H1 (cell line): ENCODE measurements around the gene NT5E. TPM values are rescaled to one million over a fixed set of nuclear protein-coding genes. Genes with fewer than 3 reads are reported as not detected.

ENCODE experiments used
- CBX8 ChIP-seq: fragments of 300-800, 300-1000 bp; sonication (generic); IDR thresholded peaks from 2 replicates; pipeline ENCODE4 v1.7.1; 2016; ENCODE audit warnings: low read depth, low read length, borderline replicate concordance
- CEBPB ChIP-seq: IDR thresholded peaks from 2 replicates; pipeline ENCODE4 v1.6.1; 2012; ENCODE audit warnings: low read depth, low read length
- JUN ChIP-seq: IDR thresholded peaks from 2 replicates; pipeline ENCODE4 v1.6.1; 2011; ENCODE audit warnings: low read depth, mild to moderate bottlenecking, improper control_type of control experiment, low read length
- POLR2A ChIP-seq, 2 experiments: IDR thresholded peaks; 1 replicate in 1 of 2; 2 replicates in 1 of 2; pipeline ENCODE4 v1.6.1; 2011; ENCODE audit warnings: low read depth in 2 of 2, low read length in 2 of 2, mild to moderate bottlenecking in 2 of 2; ENCODE audit errors: control extremely low read depth in 1 of 2
- POU5F1 ChIP-seq: IDR thresholded peaks from 2 replicates; pipeline ENCODE4 v1.6.1; 2011; ENCODE audit warnings: low read depth, mild to moderate bottlenecking, low read length, moderate library complexity
- SUZ12 ChIP-seq: fragments of 200-600 bp; sonication (generic); IDR thresholded peaks from 2 replicates; pipeline ENCODE4 v1.6.1; 2012; ENCODE audit warnings: mild to moderate bottlenecking, inconsistent platforms, low read length, moderate library complexity, mixed read lengths
- polyA plus RNA-seq, 7 experiments: library from polyadenylated mRNA; depleted of rRNA in 3 of 7; stranded (reverse) in 5 of 7; unstranded in 2 of 7; fragments of >200 nt in 5 of 7; fragments of 200-250 nt in 2 of 7; gene quantifications; 1 replicate in 5 of 7; 2 replicates in 1 of 7; 4 replicates in 1 of 7; pipeline versions ENCODE4 v1.2.1 to v1.2.3, GENCODE V29; 2011 to 2013; ENCODE audit warnings: missing spikeins in 2 of 7, mixed read lengths in 2 of 7
- total RNA-seq: library from RNA; stranded (reverse); fragmentation: NEBNext Ultra II Directional; extraction: Animal tissue kit (Norgen Biotek cat#: 25700); gene quantifications from 2 replicates; pipeline ENCODE4 v1.2.1, GENCODE V29; 2021
- TF ChIP-seq, protein P1 (sequence below): fragments of 300-600 bp; sonication (generic); IDR thresholded peaks from 2 replicates; pipeline ENCODE4 v1.7.1; 2012; ENCODE audit warnings: low read length, moderate library complexity, mild to moderate bottlenecking, inconsistent platforms; ENCODE audit not compliant: insufficient replicate concordance
- TF ChIP-seq, protein P2 (sequence below): IDR thresholded peaks from 2 replicates; pipeline ENCODE4 v1.6.1; 2011; ENCODE audit warnings: low read length, improper control_type of control experiment
- TF ChIP-seq, protein P3 (sequence below): IDR thresholded peaks from 2 replicates; pipeline ENCODE4 v1.6.1; 2012; ENCODE audit warnings: inconsistent platforms

Gene NT5E
- total and polyA plus RNA-seq, 2 of the 8 experiments (the other 6 are each of a cell fraction or from before 2014, with no cell fraction given): 0.74 to 1.5 TPM

DNA sequence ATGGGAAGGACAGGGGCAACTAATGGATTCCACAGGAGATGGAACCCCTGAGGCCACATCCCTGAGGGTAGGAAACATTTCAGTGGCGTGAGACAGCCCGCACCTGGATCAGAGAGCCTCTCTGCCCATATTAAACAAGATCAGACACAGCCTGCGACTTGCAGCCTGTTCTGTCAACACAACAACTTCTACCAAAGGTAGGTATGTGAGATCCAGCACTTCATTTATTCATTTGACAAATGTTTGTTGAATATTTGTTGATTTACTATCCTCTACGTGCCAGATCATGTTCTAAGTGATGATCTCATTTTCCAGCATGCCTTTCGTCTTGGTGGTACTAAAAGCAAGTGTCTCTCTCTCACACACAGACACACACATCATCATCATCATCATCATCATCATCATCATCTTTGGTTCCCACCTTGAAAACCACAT is 43.2 kb upstream of the NT5E start (continued):
- TF ChIP-seq, protein P1, sequence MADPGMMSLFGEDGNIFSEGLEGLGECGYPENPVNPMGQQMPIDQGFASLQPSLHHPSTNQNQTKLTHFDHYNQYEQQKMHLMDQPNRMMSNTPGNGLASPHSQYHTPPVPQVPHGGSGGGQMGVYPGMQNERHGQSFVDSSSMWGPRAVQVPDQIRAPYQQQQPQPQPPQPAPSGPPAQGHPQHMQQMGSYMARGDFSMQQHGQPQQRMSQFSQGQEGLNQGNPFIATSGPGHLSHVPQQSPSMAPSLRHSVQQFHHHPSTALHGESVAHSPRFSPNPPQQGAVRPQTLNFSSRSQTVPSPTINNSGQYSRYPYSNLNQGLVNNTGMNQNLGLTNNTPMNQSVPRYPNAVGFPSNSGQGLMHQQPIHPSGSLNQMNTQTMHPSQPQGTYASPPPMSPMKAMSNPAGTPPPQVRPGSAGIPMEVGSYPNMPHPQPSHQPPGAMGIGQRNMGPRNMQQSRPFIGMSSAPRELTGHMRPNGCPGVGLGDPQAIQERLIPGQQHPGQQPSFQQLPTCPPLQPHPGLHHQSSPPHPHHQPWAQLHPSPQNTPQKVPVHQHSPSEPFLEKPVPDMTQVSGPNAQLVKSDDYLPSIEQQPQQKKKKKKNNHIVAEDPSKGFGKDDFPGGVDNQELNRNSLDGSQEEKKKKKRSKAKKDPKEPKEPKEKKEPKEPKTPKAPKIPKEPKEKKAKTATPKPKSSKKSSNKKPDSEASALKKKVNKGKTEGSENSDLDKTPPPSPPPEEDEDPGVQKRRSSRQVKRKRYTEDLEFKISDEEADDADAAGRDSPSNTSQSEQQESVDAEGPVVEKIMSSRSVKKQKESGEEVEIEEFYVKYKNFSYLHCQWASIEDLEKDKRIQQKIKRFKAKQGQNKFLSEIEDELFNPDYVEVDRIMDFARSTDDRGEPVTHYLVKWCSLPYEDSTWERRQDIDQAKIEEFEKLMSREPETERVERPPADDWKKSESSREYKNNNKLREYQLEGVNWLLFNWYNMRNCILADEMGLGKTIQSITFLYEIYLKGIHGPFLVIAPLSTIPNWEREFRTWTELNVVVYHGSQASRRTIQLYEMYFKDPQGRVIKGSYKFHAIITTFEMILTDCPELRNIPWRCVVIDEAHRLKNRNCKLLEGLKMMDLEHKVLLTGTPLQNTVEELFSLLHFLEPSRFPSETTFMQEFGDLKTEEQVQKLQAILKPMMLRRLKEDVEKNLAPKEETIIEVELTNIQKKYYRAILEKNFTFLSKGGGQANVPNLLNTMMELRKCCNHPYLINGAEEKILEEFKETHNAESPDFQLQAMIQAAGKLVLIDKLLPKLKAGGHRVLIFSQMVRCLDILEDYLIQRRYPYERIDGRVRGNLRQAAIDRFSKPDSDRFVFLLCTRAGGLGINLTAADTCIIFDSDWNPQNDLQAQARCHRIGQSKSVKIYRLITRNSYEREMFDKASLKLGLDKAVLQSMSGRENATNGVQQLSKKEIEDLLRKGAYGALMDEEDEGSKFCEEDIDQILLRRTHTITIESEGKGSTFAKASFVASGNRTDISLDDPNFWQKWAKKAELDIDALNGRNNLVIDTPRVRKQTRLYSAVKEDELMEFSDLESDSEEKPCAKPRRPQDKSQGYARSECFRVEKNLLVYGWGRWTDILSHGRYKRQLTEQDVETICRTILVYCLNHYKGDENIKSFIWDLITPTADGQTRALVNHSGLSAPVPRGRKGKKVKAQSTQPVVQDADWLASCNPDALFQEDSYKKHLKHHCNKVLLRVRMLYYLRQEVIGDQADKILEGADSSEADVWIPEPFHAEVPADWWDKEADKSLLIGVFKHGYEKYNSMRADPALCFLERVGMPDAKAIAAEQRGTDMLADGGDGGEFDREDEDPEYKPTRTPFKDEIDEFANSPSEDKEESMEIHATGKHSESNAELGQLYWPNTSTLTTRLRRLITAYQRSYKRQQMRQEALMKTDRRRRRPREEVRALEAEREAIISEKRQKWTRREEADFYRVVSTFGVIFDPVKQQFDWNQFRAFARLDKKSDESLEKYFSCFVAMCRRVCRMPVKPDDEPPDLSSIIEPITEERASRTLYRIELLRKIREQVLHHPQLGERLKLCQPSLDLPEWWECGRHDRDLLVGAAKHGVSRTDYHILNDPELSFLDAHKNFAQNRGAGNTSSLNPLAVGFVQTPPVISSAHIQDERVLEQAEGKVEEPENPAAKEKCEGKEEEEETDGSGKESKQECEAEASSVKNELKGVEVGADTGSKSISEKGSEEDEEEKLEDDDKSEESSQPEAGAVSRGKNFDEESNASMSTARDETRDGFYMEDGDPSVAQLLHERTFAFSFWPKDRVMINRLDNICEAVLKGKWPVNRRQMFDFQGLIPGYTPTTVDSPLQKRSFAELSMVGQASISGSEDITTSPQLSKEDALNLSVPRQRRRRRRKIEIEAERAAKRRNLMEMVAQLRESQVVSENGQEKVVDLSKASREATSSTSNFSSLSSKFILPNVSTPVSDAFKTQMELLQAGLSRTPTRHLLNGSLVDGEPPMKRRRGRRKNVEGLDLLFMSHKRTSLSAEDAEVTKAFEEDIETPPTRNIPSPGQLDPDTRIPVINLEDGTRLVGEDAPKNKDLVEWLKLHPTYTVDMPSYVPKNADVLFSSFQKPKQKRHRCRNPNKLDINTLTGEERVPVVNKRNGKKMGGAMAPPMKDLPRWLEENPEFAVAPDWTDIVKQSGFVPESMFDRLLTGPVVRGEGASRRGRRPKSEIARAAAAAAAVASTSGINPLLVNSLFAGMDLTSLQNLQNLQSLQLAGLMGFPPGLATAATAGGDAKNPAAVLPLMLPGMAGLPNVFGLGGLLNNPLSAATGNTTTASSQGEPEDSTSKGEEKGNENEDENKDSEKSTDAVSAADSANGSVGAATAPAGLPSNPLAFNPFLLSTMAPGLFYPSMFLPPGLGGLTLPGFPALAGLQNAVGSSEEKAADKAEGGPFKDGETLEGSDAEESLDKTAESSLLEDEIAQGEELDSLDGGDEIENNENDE: no peak
- no peak for TF ChIP-seq SUZ12
- TF ChIP-seq, protein P2, sequence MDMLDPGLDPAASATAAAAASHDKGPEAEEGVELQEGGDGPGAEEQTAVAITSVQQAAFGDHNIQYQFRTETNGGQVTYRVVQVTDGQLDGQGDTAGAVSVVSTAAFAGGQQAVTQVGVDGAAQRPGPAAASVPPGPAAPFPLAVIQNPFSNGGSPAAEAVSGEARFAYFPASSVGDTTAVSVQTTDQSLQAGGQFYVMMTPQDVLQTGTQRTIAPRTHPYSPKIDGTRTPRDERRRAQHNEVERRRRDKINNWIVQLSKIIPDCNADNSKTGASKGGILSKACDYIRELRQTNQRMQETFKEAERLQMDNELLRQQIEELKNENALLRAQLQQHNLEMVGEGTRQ: no peak
- TF ChIP-seq CEBPB: no peak
- TF ChIP-seq JUN: no peak
- TF ChIP-seq POLR2A (IDR thresholded peaks at IDR 0.05; ENCODE audit: control extremely low read depth in 1 of 2, low read depth in 2 of 2, low read length in 2 of 2): no peak
- TF ChIP-seq, protein P3, sequence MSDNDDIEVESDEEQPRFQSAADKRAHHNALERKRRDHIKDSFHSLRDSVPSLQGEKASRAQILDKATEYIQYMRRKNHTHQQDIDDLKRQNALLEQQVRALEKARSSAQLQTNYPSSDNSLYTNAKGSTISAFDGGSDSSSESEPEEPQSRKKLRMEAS: no peak
- TF ChIP-seq POU5F1: no peak
- TF ChIP-seq CBX8: no peak
